ENCODE results near the gene KATNAL1.
"Not testable (repeated sequence)": the region's sequence is repeated elsewhere in the genome, so short reads cannot be mapped to it uniquely, and the experiment has no call there.

KATNAL1 gene

DNA sequence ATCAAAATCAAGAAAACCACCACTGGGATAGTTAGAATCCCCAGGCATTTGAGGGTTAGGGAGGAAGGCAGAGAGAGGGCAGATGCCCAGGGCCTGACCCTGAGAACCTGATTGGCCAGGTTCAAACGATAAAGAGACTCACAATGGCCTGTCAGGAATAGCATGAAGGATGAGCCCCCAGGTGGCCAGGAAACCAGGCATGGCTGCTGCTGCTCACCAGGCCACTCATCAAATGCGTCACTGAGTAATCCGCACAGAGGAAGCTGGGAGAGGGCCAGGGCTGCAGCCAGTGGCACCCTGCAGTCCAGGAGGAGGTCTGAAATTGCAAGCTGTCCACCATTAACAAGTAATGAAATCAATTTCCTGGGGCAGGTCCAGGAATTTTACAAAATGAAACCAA is 111.3 kb downstream of the KATNAL1 start:
- DNase-seq, result peak; percentile 65

DNA sequence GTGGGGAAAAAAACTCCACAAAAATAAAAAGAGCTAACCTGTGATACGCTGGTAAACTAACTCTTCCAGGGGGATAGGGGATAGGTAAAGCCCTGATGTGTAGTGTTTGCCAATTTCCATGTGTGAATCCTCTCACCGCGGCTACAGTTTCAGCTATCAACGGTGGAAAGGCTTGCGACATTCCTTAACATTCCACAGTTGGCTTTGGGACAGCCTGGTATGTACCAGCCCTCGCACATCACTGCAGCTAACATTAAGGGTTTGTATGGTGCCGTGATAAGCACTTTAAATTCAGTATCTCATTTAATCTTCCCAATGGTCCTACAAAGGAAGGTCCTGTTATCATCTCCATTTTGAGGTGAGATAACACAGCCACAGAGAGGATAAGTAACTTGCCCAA is 112.4 kb downstream of the KATNAL1 start:
- DNase-seq, result no peak

GRCh38 chr13:30193279-30194234 is 113.8 kb downstream of the KATNAL1 start:
- no peak for DNase-seq

DNA sequence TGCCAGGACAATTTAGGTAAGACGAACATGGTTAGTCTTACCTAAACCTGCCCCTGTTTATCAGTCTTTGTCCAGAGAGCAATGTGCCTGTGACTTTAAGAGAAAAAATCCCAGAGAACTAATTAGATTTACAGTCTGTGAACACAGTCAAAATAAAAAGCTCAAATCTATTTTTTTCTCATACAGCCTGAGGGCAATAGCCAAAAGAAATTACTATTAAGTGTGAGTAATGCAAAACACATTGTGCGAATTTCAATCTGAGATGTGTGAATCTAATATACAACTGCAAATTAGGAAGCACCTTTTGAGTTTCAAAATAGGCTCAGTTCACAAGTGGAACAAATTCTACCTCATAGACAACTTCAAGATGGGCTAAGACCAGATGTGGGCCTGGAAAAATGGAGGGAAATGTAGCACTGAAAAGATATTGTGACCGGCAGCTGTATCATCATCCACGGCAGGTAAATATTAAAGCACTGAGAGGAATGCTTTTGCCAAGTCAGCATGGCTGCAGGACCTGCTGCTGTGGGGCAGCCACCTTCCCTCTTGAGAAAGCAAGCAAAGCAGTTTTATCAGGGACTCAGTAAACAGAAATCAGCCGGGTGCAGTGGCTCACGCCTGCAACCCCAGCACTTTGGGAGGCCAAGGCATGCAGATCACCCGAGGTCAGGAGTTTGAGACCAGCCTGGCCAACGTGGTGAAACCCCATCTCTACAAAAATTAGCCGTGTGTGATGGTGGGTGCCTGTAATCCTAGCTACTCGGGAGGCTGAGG is 114.8 kb downstream of the KATNAL1 start:
- DNase-seq, result no peak

GRCh38 chr13:30191491-30192100 is 115.8 kb downstream of the KATNAL1 start:
- DNase-seq, result no peak

DNA sequence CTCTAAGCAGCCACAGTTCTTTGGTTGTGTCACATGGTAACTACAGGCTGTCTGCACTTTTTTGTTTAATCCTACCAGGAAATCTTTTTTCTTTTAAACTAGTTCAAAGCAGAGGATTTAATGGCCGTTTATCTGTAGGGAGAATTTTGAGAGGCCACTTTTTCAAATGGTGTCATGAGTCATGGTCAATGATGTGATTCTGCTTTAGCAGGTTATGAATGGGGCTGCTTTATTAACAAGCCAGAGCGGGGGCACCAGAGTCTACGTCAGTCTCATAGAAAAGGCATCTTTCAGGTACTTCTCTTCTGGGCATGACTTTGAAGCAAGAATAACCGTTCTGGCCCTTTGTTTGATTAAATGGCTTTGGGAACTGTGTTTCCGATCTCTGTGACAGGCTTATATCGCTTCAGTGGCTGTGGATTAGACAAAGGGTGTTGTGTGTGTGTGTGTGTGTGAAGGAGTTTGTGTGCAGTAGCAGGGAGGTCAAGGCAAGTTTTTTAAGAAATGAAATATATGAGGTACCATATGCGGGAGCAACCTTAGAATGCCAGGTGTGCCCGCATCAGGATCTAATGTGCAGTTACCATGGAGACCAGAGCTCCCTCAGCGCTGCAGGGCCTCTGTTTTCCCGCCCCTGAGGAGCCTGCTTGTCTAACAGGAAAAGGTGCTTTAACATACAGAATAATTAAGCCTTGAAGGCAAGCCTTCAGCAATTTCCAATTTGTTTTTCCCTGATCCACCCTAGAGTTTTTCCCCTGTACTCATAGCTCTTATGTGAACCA is 120.5 kb downstream of the KATNAL1 start:
- no peak for DNase-seq

GRCh38 chr13:30181888-30182651 is 125.3 kb downstream of the KATNAL1 start:
- no peak for DNase-seq

GRCh38 chr13:30179597-30180276 is 127.6 kb downstream of the KATNAL1 start:
- DNase-seq, result no peak

- no peak for DNase-seq
These were observed 128.4 kb downstream of the KATNAL1 start for GRCh38 chr13:30178976-30179375.

GRCh38 chr13:30175166-30175565 is 132.2 kb downstream of the KATNAL1 start:
- DNase-seq, result no peak

DNA sequence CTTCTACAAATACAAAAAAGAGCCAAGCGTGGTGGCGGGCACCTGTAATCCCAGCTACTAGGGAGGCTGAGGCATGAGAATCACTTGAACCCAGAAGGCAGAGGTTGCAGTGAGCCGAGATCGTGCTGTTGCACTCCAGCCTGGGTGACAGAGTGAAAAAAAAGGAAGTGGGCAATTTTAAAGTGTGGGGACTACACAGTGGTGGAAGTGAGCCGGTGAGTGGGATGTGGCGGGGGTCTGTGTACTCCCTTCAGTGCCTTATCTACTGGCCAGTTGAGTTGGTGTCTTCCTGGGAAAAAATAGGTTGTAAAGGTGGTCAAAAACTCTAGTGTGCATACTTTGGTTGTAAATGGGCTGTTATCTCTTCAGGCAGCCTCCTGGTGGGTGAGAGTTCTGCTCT is 133.1 kb downstream of the KATNAL1 start:
- DNase-seq, result not testable (repeated sequence)

DNA sequence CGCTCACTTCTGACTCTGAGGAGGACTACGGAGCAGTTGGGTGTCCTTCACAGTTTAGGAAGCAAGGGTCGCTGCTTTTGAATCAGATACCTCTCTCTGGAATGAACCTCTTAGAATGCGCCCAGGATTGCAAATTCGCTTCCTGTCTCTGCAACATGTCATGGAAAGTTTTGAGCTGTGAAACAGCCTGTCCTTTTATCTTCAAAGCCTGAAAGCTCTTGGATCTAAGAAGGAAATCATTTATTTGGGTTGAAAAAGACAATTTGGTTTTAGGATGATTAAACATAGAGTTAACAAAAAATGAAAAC is 134.1 kb downstream of the KATNAL1 start:
- no peak for DNase-seq

GRCh38 chr13:30172593-30173302 is 134.6 kb downstream of the KATNAL1 start:
- DNase-seq, result no peak

DNA sequence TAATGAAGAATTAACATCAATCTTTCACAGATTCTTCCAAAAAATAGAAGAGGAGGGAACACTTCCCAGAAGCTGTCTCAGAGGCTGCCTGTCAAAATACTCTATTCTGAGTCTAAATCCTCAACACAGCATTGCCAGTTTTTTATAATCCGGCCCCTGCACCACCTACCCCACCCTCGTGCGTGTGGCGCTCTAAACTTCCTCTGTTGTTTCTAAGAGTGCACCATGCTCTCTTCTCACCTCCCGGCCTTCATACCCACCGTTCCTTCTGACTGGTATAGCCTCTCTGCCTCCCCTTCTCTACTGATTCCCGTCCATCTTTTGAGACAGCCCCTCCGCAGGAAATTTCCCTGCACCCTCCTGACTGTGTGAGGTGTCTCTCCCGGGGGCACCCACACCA is 136.8 kb downstream of the KATNAL1 start:
- DNase-seq, result no peak

DNA sequence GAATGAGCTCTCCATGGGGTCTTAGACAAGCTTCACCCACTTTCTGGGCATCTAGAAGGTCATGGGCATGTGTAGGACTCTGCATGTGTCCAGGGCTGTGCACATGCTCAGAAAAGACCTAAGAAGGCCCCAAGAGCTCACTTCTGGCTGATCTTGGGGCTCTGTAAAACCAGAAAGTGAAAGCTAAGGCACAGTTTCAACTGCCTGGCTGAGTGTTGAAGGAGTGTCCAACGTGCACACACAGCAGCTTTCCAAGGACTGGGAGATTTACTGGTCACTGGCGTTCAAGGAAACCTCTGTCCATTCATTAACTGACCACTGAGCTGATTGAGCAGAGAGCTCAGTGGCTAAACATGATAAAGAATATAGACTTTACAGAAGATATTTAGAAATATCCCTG is 137.9 kb downstream of the KATNAL1 start:
- DNase-seq, result no peak

- DNase-seq, result no peak
These were observed 141.6 kb downstream of the KATNAL1 start for GRCh38 chr13:30165796-30166195.

GRCh38 chr13:30165071-30165470 is 142.3 kb downstream of the KATNAL1 start:
- DNase-seq, result no peak

- no peak for DNase-seq
These were observed 143.2 kb downstream of the KATNAL1 start for GRCh38 chr13:30164146-30164545.

DNA sequence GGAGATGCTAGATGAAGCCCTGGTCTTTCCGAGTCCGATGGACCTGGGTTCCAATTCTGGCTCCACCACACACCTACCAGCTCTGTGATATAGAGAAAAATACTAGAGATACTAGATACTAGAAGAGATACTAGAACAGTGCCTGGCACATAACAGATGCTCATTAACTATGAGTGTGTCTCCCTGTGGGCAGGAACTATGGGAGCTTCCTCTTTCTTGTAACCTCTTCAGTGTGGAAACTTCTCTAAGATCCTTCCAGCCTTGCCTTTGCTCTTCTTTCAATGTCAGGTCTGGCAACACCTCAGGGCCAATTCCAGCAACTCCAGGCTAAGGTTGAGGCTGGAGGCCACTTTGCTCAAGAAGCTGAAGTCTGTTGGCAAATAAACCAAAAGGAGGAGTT is 143.9 kb downstream of the KATNAL1 start:
- no peak for DNase-seq

DNA sequence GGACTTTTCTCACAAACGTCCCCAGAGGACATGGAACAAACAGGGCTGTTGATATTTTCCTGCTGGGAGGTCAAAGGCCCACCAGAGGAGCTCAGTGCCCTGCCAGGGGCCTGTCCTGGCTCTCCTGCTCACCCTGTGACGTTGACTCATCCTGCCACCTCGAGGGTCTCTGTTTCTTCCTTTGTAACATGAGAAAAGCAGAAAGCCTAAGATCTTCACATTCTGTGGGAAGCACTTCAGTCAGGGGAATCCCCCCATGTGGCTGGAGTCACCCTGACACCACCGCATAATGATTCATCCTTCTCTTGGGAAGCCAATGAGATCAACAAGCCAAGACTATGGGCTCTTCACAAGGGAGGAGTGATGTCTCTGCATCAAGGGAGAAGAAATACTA is 147.9 kb downstream of the KATNAL1 start:
- no peak for DNase-seq
